CD4-positive, alpha-beta T cell (primary cell): ENCODE measurements around the gene LZIC. TPM values are rescaled to one million over a fixed set of nuclear protein-coding genes. Genes with fewer than 3 reads are reported as not detected.

Source experiments
- ATAC-seq: fragments of 200-7000 bp; cut with Tn5 transposase; one replicate; pipeline ENCODE4 v1.10.0; 2022; ENCODE audit warnings: mild to moderate bottlenecking; ENCODE audit not compliant: poor library complexity
- CTCF ChIA-PET: fragments of 350-600 bp; sonication (Branson Sonifier 250); formaldehyde crosslinking; loops from one replicate; lab custom pipeline; 2021; ENCODE audit warnings: antibody characterized with exemption, inconsistent platforms; lab: Charles Lee
- POLR2A ChIA-PET: fragments of 350-600 bp; sonication (Branson Sonifier 250); formaldehyde crosslinking; loops from one replicate; lab custom pipeline; 2021; ENCODE audit warnings: antibody characterized with exemption, inconsistent platforms; lab: Charles Lee
- DNase-seq, 14 experiments: peaks; one replicate each; pipeline ENCODE4 v3.0.0-alpha.2; 2013 to 2020; ENCODE audit warnings: mixed read lengths in 2 of 14
- H3K27ac ChIP-seq, 2 donors: one replicate each; pipeline versions ENCODE4 v1.5.1 to v1.7.0; 2013; ENCODE audit warnings: low read length in 2 of 2, low read depth in 1 of 2, mild to moderate bottlenecking in 1 of 2
- H3K27me3 ChIP-seq, 2 experiments: 1 replicate in 1 of 2; 2 replicates in 1 of 2; pipeline versions ENCODE4 v1.6.1 to v1.7.0; 2013; ENCODE audit warnings: low read length in 2 of 2, control low read depth in 1 of 2, mild to moderate bottlenecking in 1 of 2, moderate library complexity in 1 of 2; ENCODE audit not compliant: insufficient read depth in 2 of 2, control insufficient read depth in 1 of 2
- H3K36me3 ChIP-seq: one replicate; pipeline ENCODE4 v1.6.1; 2013; ENCODE audit warnings: low read length, control low read depth; ENCODE audit not compliant: insufficient read depth
- H3K4me1 ChIP-seq: one replicate; pipeline ENCODE4 v1.6.1; 2013; ENCODE audit warnings: low read length, control low read depth; ENCODE audit not compliant: insufficient read depth
- H3K4me3 ChIP-seq: one replicate; pipeline ENCODE4 v1.5.1; 2013; ENCODE audit warnings: mild to moderate bottlenecking, low read length, moderate library complexity
- H3K9me3 ChIP-seq, 2 experiments: 1 replicate in 1 of 2; 2 replicates in 1 of 2; pipeline versions ENCODE4 v1.6.1 to v1.7.0; 2013; ENCODE audit warnings: low read length in 2 of 2, mild to moderate bottlenecking in 2 of 2, control low read depth in 1 of 2, moderate library complexity in 1 of 2; ENCODE audit not compliant: control insufficient read depth in 1 of 2, insufficient read depth in 1 of 2
- H3K27ac Mint-ChIP-seq: one replicate; pipeline ENCODE4 v1.8.0; 2020; ENCODE audit warnings: mixed read lengths
- H3K27me3 Mint-ChIP-seq: one replicate; pipeline ENCODE4 v1.8.0; 2021; ENCODE audit warnings: mixed read lengths
- H3K36me3 Mint-ChIP-seq: one replicate; pipeline ENCODE4 v1.8.0; 2021; ENCODE audit warnings: low read depth, mixed read lengths
- H3K4me1 Mint-ChIP-seq: one replicate; pipeline ENCODE4 v1.8.0; 2021; ENCODE audit warnings: low read depth, mixed read lengths
- H3K4me3 Mint-ChIP-seq: one replicate; pipeline ENCODE4 v1.8.0; 2020; ENCODE audit warnings: mild to moderate bottlenecking, mixed read lengths
- H3K9me3 Mint-ChIP-seq: one replicate; pipeline ENCODE4 v1.8.0; 2020; ENCODE audit warnings: mixed read lengths
- CTCF ChIP-seq: fragments of 200-600 bp; IDR thresholded peaks from one replicate; pipeline ENCODE4 v1.8.0; 2022; ENCODE audit warnings: antibody characterized with exemption, mild to moderate bottlenecking
- intact Hi-C, 2 experiments: fragments of 100-400 bp; cut with DNase I in 1 of 2; cut with micrococcal nuclease in 1 of 2; formaldehyde crosslinking; loops; one replicate each; pipeline versions ENCODE4 v1.15.1 to v1.9.0; 2023 to 2025; cut with DNase I, micrococcal nuclease
- microRNA-seq: library from miRNA; unstranded; fragments of <30 nt; microRNA quantifications from one replicate; pipeline ENCODE4 v1.2.0, GENCODE V29; 2021; ENCODE audit warnings: borderline microRNAs expressed, borderline replicate concordance
- total RNA-seq, 174 experiments: library from RNA in 2 of 174; stranded (reverse) in 2 of 174; gene quantifications; one replicate each; pipeline ENCODE4 v1.2.3 and lab custom pipeline; 2021 to 2026

LZIC gene
- total RNA-seq, 2 experiments from 2014 or later, result 16.0 to 18.1 TPM

GRCh38 chr1:9882296-9882944, 60.8 kb downstream of the LZIC start:
- ATAC-seq (no peak), DNase-seq (peak in 1 of 14 experiments; percentile 62)
- H3K4me1 ChIP-seq, result peaks cover 25% of the 10 kb centered on the region
- Mint-ChIP-seq H3K4me3 (no peak overlapping the region), H3K9me3 (no peaks in the 10 kb centered on the region), H3K4me1 (peaks cover 13% of the 10 kb centered on the region), H3K27ac (peak overlapping the region; percentile 60), H3K27me3 (no peaks in the 10 kb centered on the region), H3K36me3 (no peaks in the 10 kb centered on the region)
- peak overlapping the region in 1 of 2 donors; percentile 1 for H3K27ac ChIP-seq
- no peak for TF ChIP-seq CTCF
- no peaks in the 10 kb centered on the region for H3K27me3 ChIP-seq
- CTCF ChIA-PET, result no interaction called here
- H3K9me3 ChIP-seq, result no peaks in the 10 kb centered on the region
- no peak overlapping the region for H3K4me3 ChIP-seq
- H3K36me3 ChIP-seq, result peaks cover 4% of the 10 kb centered on the region
- POLR2A ChIA-PET, result no interaction called here
- intact Hi-C loops, result no loop called here

DNA sequence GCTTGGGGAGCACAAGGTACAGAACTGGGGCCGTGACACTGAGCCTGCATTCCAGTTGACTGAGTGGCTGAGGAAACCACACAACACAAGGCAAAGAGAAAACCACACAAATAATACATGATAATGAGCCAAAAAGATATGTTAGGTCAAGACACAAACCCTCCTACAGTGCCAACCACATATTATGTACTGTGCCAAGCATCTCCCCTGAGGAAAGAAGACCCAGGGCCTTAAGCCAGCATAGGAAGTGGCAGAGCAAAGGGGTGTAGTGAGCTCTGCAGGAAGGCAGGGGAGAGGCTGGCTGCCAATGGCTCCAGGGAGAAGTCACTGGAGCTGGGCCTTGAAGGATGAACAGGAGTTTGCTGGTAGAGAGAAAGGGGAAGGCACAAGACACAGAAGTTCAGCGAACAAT, 61.3 kb downstream of the LZIC start:
- peaks cover under 1% of the 10 kb centered on the region for H3K36me3 ChIP-seq
- POLR2A ChIA-PET, result no interaction called here
- Mint-ChIP-seq H3K27me3 (no peaks in the 10 kb centered on the region), H3K27ac (peak overlapping the region; percentile 60), H3K4me3 (no peak overlapping the region), H3K9me3 (no peaks in the 10 kb centered on the region), H3K4me1 (peaks cover 13% of the 10 kb centered on the region), H3K36me3 (no peaks in the 10 kb centered on the region)
- TF ChIP-seq CTCF, result no peak
- H3K27ac ChIP-seq, result peak overlapping the region in 1 of 2 donors; percentile 1
- ATAC-seq (no peak), DNase-seq (peak in 1 of 14 experiments; percentile 32)
- CTCF ChIA-PET, result interaction anchor here (0.7 kb wide), 1 partner anchor 757 kb away, joined by 3 read pairs; no protein-coding TSS in a partner anchor
- intact Hi-C loops, result no loop called here
- H3K4me1 ChIP-seq, result peaks cover 25% of the 10 kb centered on the region
- H3K4me3 ChIP-seq, result no peak overlapping the region
- no peaks in the 10 kb centered on the region for H3K27me3 ChIP-seq
- no peaks in the 10 kb centered on the region for H3K9me3 ChIP-seq

Small RNAs within 50 kb of the gene (microRNA-seq; reads per million reads assigned to microRNA genes)
- 0.81 reads per million for gene MIR5697

Other genes starting within 250 kb of the LZIC start
- 10 to 100 TPM; 66.8 to 68.1 TPM for gene CLSTN1, start 119.4 kb downstream of the LZIC start, total RNA-seq
- gene CTNNBIP1, start 33.1 kb downstream of the LZIC start, total RNA-seq, result 1 to 10 TPM; 6.6 to 6.8 TPM
- gene NMNAT1, start 84 bp upstream of the LZIC start, total RNA-seq, result 1 to 10 TPM in 1 of 2 experiments, under 1 TPM in 1; 0.66 to 1.0 TPM
- gene RBP7, start 53.8 kb upstream of the LZIC start, total RNA-seq, result under 1 TPM in 1 of 2 experiments, not detected in 1; 0.70 TPM
- 10 to 100 TPM; 27.9 to 28.7 TPM for gene UBE4B, start 89.6 kb upstream of the LZIC start, total RNA-seq